ENCODE results near the gene PDXDC1.

DNA sequence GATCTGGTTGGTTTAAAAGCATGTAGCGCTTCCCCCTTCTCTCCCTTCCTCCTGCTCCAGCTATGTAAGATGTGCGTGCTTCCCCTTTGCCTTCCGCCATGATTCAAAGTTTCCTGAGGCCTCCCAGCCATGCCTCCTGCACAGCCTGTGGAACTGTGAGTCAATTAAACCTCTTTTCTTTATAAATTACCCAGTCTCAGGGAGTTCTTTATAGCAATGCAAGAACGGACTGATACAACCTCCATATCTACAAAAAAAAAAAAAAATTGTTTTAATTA lies 16.6 kb upstream of the PDXDC1 start:
- TF ChIP-seq CTCF (IDR thresholded peaks at IDR 0.05) (no peak), EZH2 (IDR thresholded peaks at IDR 0.05; ENCODE audit: borderline replicate concordance, insufficient read depth, low read depth, low read length, poor library complexity, severe bottlenecking) (no peak)

Measured in B cell (primary cell).